ENCODE data around the gene SLC15A1. TPM values are rescaled to one million over a fixed set of nuclear protein-coding genes. Genes with fewer than 3 reads are reported as not detected.
A peak's percentile ranks its signal among the peaks of the same experiment; 100 is the strongest.

Gene SLC15A1
- total RNA-seq, 1 experiment from 2014 or later = 2.6 TPM

- Histone ChIP-seq H3K4me3 (replicated peaks in 1 of 2; ENCODE audit: low read depth in 1 of 2, low read length in 2 of 2) (no peak overlapping the region), H3K9ac (ENCODE audit: low read length) (0 out of 2 replicates have a peak overlapping the region, but pooled peaks have one; percentile 0), H3K4me2 (ENCODE audit: low read length) (peak overlapping the region; percentile 62), H3K27me3 (ENCODE audit: insufficient read depth, low read length) (no peaks in the 10 kb centered on the region), H3K9me2 (ENCODE audit: insufficient read depth) (no peaks in the 10 kb centered on the region), H3K27ac (ENCODE audit: low read depth, low read length) (peak overlapping the region; percentile 46; the same call in 1 of the 2 replicates), H3K79me2 (ENCODE audit: insufficient read depth, low read length) (no peaks in the 10 kb centered on the region), H2AFZ (ENCODE audit: low read depth, low read length, poor library complexity, severe bottlenecking) (peak overlapping the region; percentile 34), H4K20me1 (ENCODE audit: insufficient read depth) (no peaks in the 10 kb centered on the region), H3K36me3 (ENCODE audit: control insufficient read depth in 1 of 2, insufficient read depth in 2 of 2, low read length in 2 of 2) (no peaks in the 10 kb centered on the region), H3K9me3 (ENCODE audit: control insufficient read depth in 1 of 2, insufficient read depth in 1 of 2, low read depth in 1 of 2, low read length in 2 of 2) (no peaks in the 10 kb centered on the region), H3K4me1 (ENCODE audit: control insufficient read depth in 1 of 2, insufficient read depth in 2 of 2, low read length in 2 of 2) (peaks cover 27 to 29% of the 10 kb centered on the region in 2 experiments)
- ChIA-PET RAD21 (ENCODE audit: low non-redundant PET in 1 of 2, low total read pairs in 2 of 2, uncharacterized antibody in 2 of 2, unreplicated experiment in 2 of 2) (no interaction called here), CTCF (interaction anchor here (0.8 to 1.5 kb wide), 5 partner anchors 8 to 632 kb away, joined by 3 to 9 read pairs (median 4); no protein-coding TSS in a partner anchor), POLR2A (interaction anchor here (0.8 to 2.1 kb wide), 2 partner anchors 12 to 180 kb away, joined by 3 to 5 read pairs; no protein-coding TSS in a partner anchor)
- DNase-seq (ENCODE audit: low read depth, low spot score) (peak; percentile 18), ATAC-seq (peak; percentile 44)
- intact Hi-C loops (cut with micrococcal nuclease) = no loop called here
- no TSS peak for BruUV-seq (replicated peaks)
- no peak for TF ChIP-seq ZNF274 (IDR thresholded peaks at IDR 0.05; ENCODE audit: low read depth, low read length)
- TF ChIP-seq SRF (IDR thresholded peaks at IDR 0.05; ENCODE audit: low read depth) = no peak
- peak; percentile 39; the same call in 1 of the 2 replicates for TF ChIP-seq JUND (IDR thresholded peaks at IDR 0.05)
- no peak for TF ChIP-seq POLR2AphosphoS5 (IDR thresholded peaks at IDR 0.05; ENCODE audit: low read depth, low read length)
- TF ChIP-seq RAD21 (IDR thresholded peaks at IDR 0.05; ENCODE audit: low read depth) = no peak
- 0 out of 2 replicates have a peak, but pooled peaks have one; percentile 20 for TF ChIP-seq FOSL1 (IDR thresholded peaks at IDR 0.05; ENCODE audit: low read depth)
These were observed 87.4 kb downstream of the SLC15A1 start for GRCh38 chr13:98664924-98665637.

GRCh38 chr13:98664510-98664909 lies 88.0 kb downstream of the SLC15A1 start:
- peak overlapping the region; percentile 62 for H3K4me2 ChIP-seq (ENCODE audit: low read length)
- no peaks in the 10 kb centered on the region for H3K27me3 ChIP-seq (ENCODE audit: insufficient read depth, low read length)
- DNase-seq (ENCODE audit: low read depth, low spot score) (no peak), ATAC-seq (peak; percentile 41)
- no peaks in the 10 kb centered on the region for H3K36me3 ChIP-seq (ENCODE audit: control insufficient read depth in 1 of 2, insufficient read depth in 2 of 2, low read length in 2 of 2)
- POLR2A ChIA-PET = interaction anchor here (2.1 kb wide), 1 partner anchor 180 kb away, joined by 5 read pairs; no protein-coding TSS in a partner anchor
- TF ChIP-seq SRF (IDR thresholded peaks at IDR 0.05; ENCODE audit: low read depth) = no peak
- TF ChIP-seq JUND (IDR thresholded peaks at IDR 0.05) = no peak
- TF ChIP-seq ZFX (IDR thresholded peaks at IDR 0.05) = no peak
- TF ChIP-seq SIN3A (IDR thresholded peaks at IDR 0.05; ENCODE audit: low read depth) = no peak
- TF ChIP-seq POLR2AphosphoS5 (IDR thresholded peaks at IDR 0.05; ENCODE audit: low read depth, low read length) = no peak
- no peak for TF ChIP-seq MAX (IDR thresholded peaks at IDR 0.05)
- no peak for TF ChIP-seq ZBTB33 (IDR thresholded peaks at IDR 0.05; ENCODE audit: extremely low read depth, insufficient replicate concordance, low read length)
- no TSS peak for BruUV-seq (replicated peaks)
- H3K4me1 ChIP-seq (ENCODE audit: control insufficient read depth in 1 of 2, insufficient read depth in 2 of 2, low read length in 2 of 2) = peaks cover 27 to 29% of the 10 kb centered on the region in 2 experiments
- peak overlapping the region; percentile 46; the same call in 1 of the 2 replicates for H3K27ac ChIP-seq (ENCODE audit: low read depth, low read length)
- intact Hi-C loops (cut with micrococcal nuclease) = no loop called here
- H3K9ac ChIP-seq (ENCODE audit: low read length) = peak overlapping the region; percentile 0; the same call in 1 of the 2 replicates
- CTCF ChIA-PET = interaction anchor here (1.4 to 1.5 kb wide), 2 partner anchors 11 to 216 kb away, joined by 7 to 9 read pairs; no protein-coding TSS in a partner anchor
- 0 out of 4 replicates have a peak overlapping the region, but pooled peaks of 1 of the 2 experiments have one; percentile 3 for H3K4me3 ChIP-seq (replicated peaks in 1 of 2; ENCODE audit: low read depth in 1 of 2, low read length in 2 of 2)
- no peaks in the 10 kb centered on the region for H3K9me2 ChIP-seq (ENCODE audit: insufficient read depth)
- H2AFZ ChIP-seq (ENCODE audit: low read depth, low read length, poor library complexity, severe bottlenecking) = peak overlapping the region; percentile 34
- no peaks in the 10 kb centered on the region for H3K79me2 ChIP-seq (ENCODE audit: insufficient read depth, low read length)
- H4K20me1 ChIP-seq (ENCODE audit: insufficient read depth) = no peaks in the 10 kb centered on the region
- no peaks in the 10 kb centered on the region for H3K9me3 ChIP-seq (ENCODE audit: control insufficient read depth in 1 of 2, insufficient read depth in 1 of 2, low read depth in 1 of 2, low read length in 2 of 2)
- RAD21 ChIA-PET (ENCODE audit: low non-redundant PET in 1 of 2, low total read pairs in 2 of 2, uncharacterized antibody in 2 of 2, unreplicated experiment in 2 of 2) = no interaction called here

All from HCT116 (cell line).